Gastrocnemius medialis (tissue), 4 donors: ENCODE measurements around the gene DPYD. TPM values are rescaled to one million over a fixed set of nuclear protein-coding genes. Genes with fewer than 3 reads are reported as not detected.

Experiments used
- ATAC-seq, 2 donors: fragments of 150-250 bp; one replicate each; pipeline ENCODE4 v1.9.1; 2016
- DNase-seq, 2 donors: peaks; one replicate each; pipeline ENCODE4 v3.0.0-alpha.2; 2019
- H3K27ac ChIP-seq, 4 donors: fragments of 200-600 bp; sonication (generic); 1 replicate in 1 of 4; 2 replicates in 3 of 4; pipeline ENCODE4 v1.5.1; 2016 to 2018; ENCODE audit warnings: mild to moderate bottlenecking in 2 of 4, moderate library complexity in 1 of 4
- H3K27me3 ChIP-seq, 3 donors: fragments of 200-600 bp; sonication (generic) in 2 of 3; 1 replicate in 1 of 3; 2 replicates in 2 of 3; pipeline versions ENCODE4 v1.5.1 to v1.6.0; 2016 to 2019; ENCODE audit warnings: mild to moderate bottlenecking in 1 of 3, moderate library complexity in 1 of 3
- H3K36me3 ChIP-seq, 2 donors: fragments of 200-600 bp; sonication (generic) in 1 of 2; one replicate each; pipeline ENCODE4 v1.5.1; 2017 to 2018
- H3K4me1 ChIP-seq, 2 donors: fragments of 200-600 bp; sonication (generic) in 1 of 2; one replicate each; pipeline ENCODE4 v1.5.1; 2016 to 2017; ENCODE audit warnings: mild to moderate bottlenecking in 2 of 2
- H3K4me3 ChIP-seq, 4 donors: fragments of 200-600 bp; sonication (generic) in 3 of 4; 1 replicate in 1 of 4; 2 replicates in 3 of 4; pipeline ENCODE4 v1.5.1; 2016 to 2019; ENCODE audit warnings: mild to moderate bottlenecking in 2 of 4
- H3K9me3 ChIP-seq, 3 donors: fragments of 200-600 bp; sonication (generic) in 2 of 3; 1 replicate in 1 of 3; 2 replicates in 2 of 3; pipeline ENCODE4 v1.5.1; 2016 to 2019
- POLR2A ChIP-seq, 2 donors: fragments of 450-650 bp; IDR thresholded peaks; one replicate each; pipeline ENCODE4 v1.6.1; 2017; ENCODE audit warnings: antibody characterized with exemption in 2 of 2, mild to moderate bottlenecking in 2 of 2, moderate library complexity in 2 of 2
- in situ Hi-C, 4 donors: fragments of 200-750 bp; cut with MboI; loops; one replicate each; pipeline versions ENCODE4 v1.15.0 to v1.8.0; 2017; ENCODE audit warnings: low sequenced_read_pairs in 4 of 4
- intact Hi-C: fragments of 100-400 bp; cut with DNase I; formaldehyde crosslinking; loops from one replicate; pipeline ENCODE4 v1.15.1; 2023; ENCODE audit warnings: low total_unique reads
- total RNA-seq, 4 donors: library from RNA; depleted of rRNA; stranded (reverse); fragments of >200 nt; gene quantifications; one replicate each; pipeline versions ENCODE4 v1.1.0 to v1.2.3, GENCODE V29; 2016
- TF ChIP-seq, protein P1 (sequence below), 5 experiments: fragments of 450-650 bp in 3 of 5; fragments of 200-600 bp in 2 of 5; sonication (generic) in 2 of 5; IDR thresholded peaks in 4 of 5; conservative IDR thresholded peaks in 1 of 5; 1 replicate in 4 of 5; 2 replicates in 1 of 5; pipeline ENCODE4 v1.5.1; 2016 to 2019; ENCODE audit warnings: antibody characterized with exemption in 5 of 5, mild to moderate bottlenecking in 3 of 5, moderate library complexity in 3 of 5

The DPYD gene
- total RNA-seq, 4 donors from 2014 or later = 4.6 to 13.9 (median 9.1) TPM

DNA sequence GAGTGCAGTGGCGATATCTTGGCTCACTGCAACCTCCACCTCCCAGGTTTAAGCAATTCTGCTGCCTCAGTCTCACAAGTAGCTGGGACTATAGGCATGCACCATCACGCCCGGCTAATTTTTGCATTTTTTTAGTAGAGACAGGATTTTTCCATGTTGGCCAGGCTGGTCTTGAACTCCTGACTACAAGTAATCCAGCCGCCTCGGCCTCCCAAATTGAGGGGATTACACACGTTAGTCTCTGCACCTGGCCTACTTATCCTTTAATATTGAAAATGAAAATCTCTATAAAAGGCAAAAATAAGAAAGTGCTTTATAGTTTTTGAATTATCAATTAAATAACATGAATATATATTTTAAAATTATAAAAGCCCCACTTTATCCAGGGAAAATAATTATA is 190.6 kb downstream of the DPYD start:
- Histone ChIP-seq H3K27me3 (no peaks in the 10 kb centered on the region), H3K27ac (no peak overlapping the region), H3K9me3 (no peaks in the 10 kb centered on the region), H3K4me3 (no peak overlapping the region), H3K4me1 (no peaks in the 10 kb centered on the region), H3K36me3 (no peaks in the 10 kb centered on the region)
- in situ Hi-C loops (no loop called here), intact Hi-C loops (no loop called here)
- TF ChIP-seq, protein P1, sequence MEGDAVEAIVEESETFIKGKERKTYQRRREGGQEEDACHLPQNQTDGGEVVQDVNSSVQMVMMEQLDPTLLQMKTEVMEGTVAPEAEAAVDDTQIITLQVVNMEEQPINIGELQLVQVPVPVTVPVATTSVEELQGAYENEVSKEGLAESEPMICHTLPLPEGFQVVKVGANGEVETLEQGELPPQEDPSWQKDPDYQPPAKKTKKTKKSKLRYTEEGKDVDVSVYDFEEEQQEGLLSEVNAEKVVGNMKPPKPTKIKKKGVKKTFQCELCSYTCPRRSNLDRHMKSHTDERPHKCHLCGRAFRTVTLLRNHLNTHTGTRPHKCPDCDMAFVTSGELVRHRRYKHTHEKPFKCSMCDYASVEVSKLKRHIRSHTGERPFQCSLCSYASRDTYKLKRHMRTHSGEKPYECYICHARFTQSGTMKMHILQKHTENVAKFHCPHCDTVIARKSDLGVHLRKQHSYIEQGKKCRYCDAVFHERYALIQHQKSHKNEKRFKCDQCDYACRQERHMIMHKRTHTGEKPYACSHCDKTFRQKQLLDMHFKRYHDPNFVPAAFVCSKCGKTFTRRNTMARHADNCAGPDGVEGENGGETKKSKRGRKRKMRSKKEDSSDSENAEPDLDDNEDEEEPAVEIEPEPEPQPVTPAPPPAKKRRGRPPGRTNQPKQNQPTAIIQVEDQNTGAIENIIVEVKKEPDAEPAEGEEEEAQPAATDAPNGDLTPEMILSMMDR (IDR thresholded peaks at IDR 0.05 in 4 of 5, conservative IDR thresholded peaks at IDR 0.05 in 1 of 5) = no peak
- TF ChIP-seq POLR2A (IDR thresholded peaks at IDR 0.05) = no peak
- ATAC-seq = no peak
- DNase-seq = no peak

DNA sequence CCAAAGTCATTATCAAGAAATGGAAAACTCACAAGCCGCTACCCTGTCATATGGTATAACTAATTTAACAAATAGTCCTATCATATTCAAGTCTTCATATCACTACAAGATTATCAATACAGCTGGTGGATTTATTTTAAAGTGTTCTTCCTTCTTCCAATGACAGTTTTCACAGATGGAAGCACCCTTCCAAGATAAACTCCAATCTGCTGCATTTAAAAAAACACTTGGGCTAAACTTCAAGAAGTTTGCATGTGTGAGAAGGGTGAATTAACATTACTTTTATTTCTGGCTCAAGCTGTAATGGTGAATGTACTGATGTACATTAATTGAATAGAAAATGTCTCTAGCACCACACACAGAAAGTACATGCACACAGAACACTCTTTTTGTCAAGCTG is 192.4 kb downstream of the DPYD start:
- no peak for ATAC-seq
- TF ChIP-seq, protein P1 (IDR thresholded peaks at IDR 0.05 in 4 of 5, conservative IDR thresholded peaks at IDR 0.05 in 1 of 5) = no peak
- TF ChIP-seq POLR2A (IDR thresholded peaks at IDR 0.05) = no peak
- intact Hi-C loops = no loop called here

DNA sequence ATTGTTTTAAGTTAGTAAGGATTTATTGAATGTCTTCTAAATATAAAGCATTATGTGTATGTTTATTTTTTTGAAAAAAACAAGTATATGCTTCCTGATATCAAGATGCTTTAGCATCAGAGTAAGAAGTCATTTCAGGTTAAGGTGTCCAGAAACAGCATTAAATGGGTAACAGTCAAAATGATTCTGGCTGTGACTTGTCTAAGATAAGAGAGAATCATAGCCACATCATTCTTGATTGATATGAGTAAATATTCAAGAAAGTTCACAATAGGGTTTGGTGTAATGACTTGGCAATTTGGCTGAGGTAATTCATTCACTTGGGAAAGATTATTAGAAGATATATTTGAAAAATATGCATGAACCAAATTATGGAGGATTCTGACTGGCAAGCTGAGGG is 193.8 kb downstream of the DPYD start:
- intact Hi-C loops (no loop called here), in situ Hi-C loops (no loop called here)
- DNase-seq (no peak), ATAC-seq (no peak)
- Histone ChIP-seq H3K27ac (no peak overlapping the region), H3K9me3 (no peaks in the 10 kb centered on the region), H3K27me3 (no peaks in the 10 kb centered on the region), H3K4me1 (no peaks in the 10 kb centered on the region), H3K36me3 (no peaks in the 10 kb centered on the region), H3K4me3 (no peak overlapping the region)
- no peak for TF ChIP-seq POLR2A (IDR thresholded peaks at IDR 0.05)
- TF ChIP-seq, protein P1 (IDR thresholded peaks at IDR 0.05 in 4 of 5, conservative IDR thresholded peaks at IDR 0.05 in 1 of 5) = no peak

More for the DNA sequence above, 192.4 kb downstream of the DPYD start:
- Histone ChIP-seq H3K4me3 (no peak overlapping the region), H3K36me3 (no peaks in the 10 kb centered on the region), H3K27me3 (no peaks in the 10 kb centered on the region), H3K9me3 (no peaks in the 10 kb centered on the region), H3K4me1 (no peaks in the 10 kb centered on the region), H3K27ac (no peak overlapping the region)
- in situ Hi-C loops = no loop called here
- DNase-seq = no peak

DNA sequence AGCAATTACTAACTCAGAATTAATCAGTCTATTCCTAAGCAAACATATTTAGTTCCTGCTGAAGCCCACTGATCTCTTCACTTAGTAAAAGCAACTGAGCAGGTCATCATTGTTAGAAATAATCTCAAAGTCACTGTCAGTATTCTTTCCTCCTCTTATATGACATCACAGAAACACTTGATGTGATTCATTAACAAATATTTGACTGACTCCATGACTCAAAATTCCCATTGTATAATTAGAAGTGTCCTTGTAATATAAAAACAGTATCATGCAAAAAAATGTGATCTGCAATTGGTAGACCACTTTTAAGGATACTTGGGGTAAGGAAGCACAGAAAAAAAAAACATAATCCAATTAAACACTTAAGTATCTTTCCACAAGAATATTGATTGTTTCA is 194.4 kb downstream of the DPYD start:
- H3K36me3 ChIP-seq = no peaks in the 10 kb centered on the region
- no peak overlapping the region for H3K4me3 ChIP-seq
- DNase-seq (no peak), ATAC-seq (no peak)
- no peaks in the 10 kb centered on the region for H3K27me3 ChIP-seq
- in situ Hi-C loops = no loop called here
- H3K4me1 ChIP-seq = no peaks in the 10 kb centered on the region
- no peaks in the 10 kb centered on the region for H3K9me3 ChIP-seq
- TF ChIP-seq POLR2A (IDR thresholded peaks at IDR 0.05) = no peak
- TF ChIP-seq, protein P1 (IDR thresholded peaks at IDR 0.05 in 4 of 5, conservative IDR thresholded peaks at IDR 0.05 in 1 of 5) = no peak
- intact Hi-C loops = no loop called here
- H3K27ac ChIP-seq = no peak overlapping the region

DNA sequence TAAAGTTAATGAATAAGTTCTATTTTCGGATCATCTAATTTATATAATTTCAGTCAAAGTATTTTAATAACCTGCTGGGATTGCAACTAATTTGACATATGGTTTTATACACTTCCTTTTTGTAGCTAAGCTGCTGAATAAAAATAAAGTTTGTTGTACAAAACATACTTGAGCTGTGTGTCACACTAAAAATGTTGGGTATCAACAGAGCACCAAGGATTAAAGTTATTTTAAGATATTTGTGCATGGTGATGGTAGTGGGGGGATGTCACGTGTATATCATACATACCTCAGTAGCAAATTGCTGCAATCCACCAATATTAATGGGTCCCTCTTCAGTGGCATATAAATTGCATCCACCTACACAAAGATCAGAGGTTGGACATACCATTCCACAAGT is 199.6 kb downstream of the DPYD start:
- no peaks in the 10 kb centered on the region for H3K4me1 ChIP-seq
- no peaks in the 10 kb centered on the region for H3K27me3 ChIP-seq
- intact Hi-C loops = no loop called here
- no peak overlapping the region for H3K27ac ChIP-seq
- no peak overlapping the region for H3K4me3 ChIP-seq
- in situ Hi-C loops = no loop called here
- peaks cover 0 to 13% of the 10 kb centered on the region in 2 donors for H3K36me3 ChIP-seq
- H3K9me3 ChIP-seq = no peaks in the 10 kb centered on the region
- DNase-seq (no peak), ATAC-seq (no peak)
- TF ChIP-seq POLR2A (IDR thresholded peaks at IDR 0.05) = no peak
- TF ChIP-seq, protein P1 (IDR thresholded peaks at IDR 0.05 in 4 of 5, conservative IDR thresholded peaks at IDR 0.05 in 1 of 5) = no peak
